H9 (cell line): ENCODE measurements around the gene DUSP15. TPM values are rescaled to one million over a fixed set of nuclear protein-coding genes. Genes with fewer than 3 reads are reported as not detected.

ENCODE experiments used
- DNase-seq: peaks from one replicate; pipeline ENCODE4 v3.0.0-alpha.2; 2017
- H2AFZ ChIP-seq: one replicate; pipeline ENCODE4 v1.6.1; 2013; ENCODE audit warnings: mild to moderate bottlenecking, low read length, control low read depth, moderate library complexity
- H2AK5ac ChIP-seq: 2 replicates; pipeline ENCODE4 v1.6.1; 2013; ENCODE audit warnings: low read length, control low read depth, mixed read lengths; ENCODE audit not compliant: insufficient read length
- H2BK120ac ChIP-seq: one replicate; pipeline ENCODE4 v1.6.1; 2013; ENCODE audit warnings: low read depth, mild to moderate bottlenecking, low read length, control low read depth, inconsistent platforms; ENCODE audit not compliant: poor library complexity, severe bottlenecking
- H2BK12ac ChIP-seq: 2 replicates; pipeline ENCODE4 v1.6.1; 2013; ENCODE audit warnings: low read length, control low read depth, mixed read lengths, low read depth; ENCODE audit not compliant: insufficient read length
- H2BK15ac ChIP-seq: 2 replicates; pipeline ENCODE4 v1.6.1; 2013; ENCODE audit warnings: low read depth, low read length, control low read depth
- H2BK20ac ChIP-seq: one replicate; pipeline ENCODE4 v1.6.1; 2013; ENCODE audit warnings: low read depth, mild to moderate bottlenecking, low read length, control low read depth, inconsistent platforms; ENCODE audit not compliant: poor library complexity, severe bottlenecking
- H2BK5ac ChIP-seq: 2 replicates; pipeline ENCODE4 v1.6.1; 2013; ENCODE audit warnings: low read length, control low read depth, mixed read lengths; ENCODE audit not compliant: insufficient read length
- H3K14ac ChIP-seq: 2 replicates; pipeline ENCODE4 v1.6.1; 2013; ENCODE audit warnings: low read length, control low read depth; ENCODE audit not compliant: insufficient read depth
- H3K18ac ChIP-seq: 2 replicates; pipeline ENCODE4 v1.6.1; 2013; ENCODE audit warnings: low read depth, mild to moderate bottlenecking, mixed read lengths, low read length, control low read depth; ENCODE audit not compliant: insufficient read length
- H3K23ac ChIP-seq: 2 replicates; pipeline ENCODE4 v1.6.1; 2013; ENCODE audit warnings: low read length, control low read depth, mixed read lengths, low read depth; ENCODE audit not compliant: insufficient read length
- H3K23me2 ChIP-seq: 2 replicates; pipeline ENCODE4 v1.6.1; 2013; ENCODE audit warnings: low read depth, mild to moderate bottlenecking, mixed read lengths, low read length, control low read depth; ENCODE audit not compliant: insufficient read length, poor library complexity, severe bottlenecking
- H3K27ac ChIP-seq: 2 replicates; pipeline ENCODE4 v1.5.1; 2013; ENCODE audit warnings: low read length, control low read depth, mixed read lengths, low read depth; ENCODE audit not compliant: insufficient read length
- H3K27me3 ChIP-seq: 2 replicates; pipeline ENCODE4 v1.6.1; 2013; ENCODE audit warnings: low read length, control low read depth, inconsistent platforms; ENCODE audit not compliant: insufficient read depth
- H3K4ac ChIP-seq: 2 replicates; pipeline ENCODE4 v1.6.1; 2013; ENCODE audit warnings: low read depth, mild to moderate bottlenecking, control low read depth, inconsistent platforms, low read length, moderate library complexity
- H3K4me1 ChIP-seq: 2 replicates; pipeline ENCODE4 v1.6.1; 2013; ENCODE audit warnings: low read length, control low read depth, inconsistent platforms; ENCODE audit not compliant: insufficient read depth
- H3K4me2 ChIP-seq: 2 replicates; pipeline ENCODE4 v1.6.1; 2013; ENCODE audit warnings: low read length, control low read depth, mixed read lengths; ENCODE audit not compliant: insufficient read length, insufficient read depth
- H3K56ac ChIP-seq: 2 replicates; pipeline ENCODE4 v1.6.1; 2013; ENCODE audit warnings: low read depth, mild to moderate bottlenecking, mixed read lengths, low read length, control low read depth; ENCODE audit not compliant: insufficient read length
- H3K79me1 ChIP-seq: 2 replicates; pipeline ENCODE4 v1.6.1; 2013; ENCODE audit warnings: low read depth, mild to moderate bottlenecking, moderate library complexity, low read length, control low read depth, inconsistent platforms; ENCODE audit not compliant: insufficient read depth, poor library complexity, severe bottlenecking
- H3K79me2 ChIP-seq: 2 replicates; pipeline ENCODE4 v1.6.1; 2013; ENCODE audit warnings: low read length, control low read depth, inconsistent platforms; ENCODE audit not compliant: insufficient read depth
- H3K9ac ChIP-seq: 2 replicates; pipeline ENCODE4 v1.6.1; 2013; ENCODE audit warnings: low read length, control low read depth, mixed read lengths; ENCODE audit not compliant: insufficient read length; ENCODE audit errors: extremely low read depth
- H3K9me3 ChIP-seq: one replicate; pipeline ENCODE4 v1.6.1; 2013; ENCODE audit warnings: low read depth, low read length, inconsistent platforms; ENCODE audit not compliant: control insufficient read depth
- H3T11ph ChIP-seq: one replicate; pipeline ENCODE4 v1.6.1; 2013; ENCODE audit warnings: mild to moderate bottlenecking, low read length, control low read depth, inconsistent platforms
- H4K20me1 ChIP-seq: one replicate; pipeline ENCODE4 v1.6.1; 2013; ENCODE audit not compliant: control insufficient read depth, insufficient read length, insufficient read depth
- H4K5ac ChIP-seq: 2 replicates; pipeline ENCODE4 v1.6.1; 2013; ENCODE audit warnings: low read depth, mild to moderate bottlenecking, mixed read lengths, low read length, control low read depth; ENCODE audit not compliant: insufficient read length
- H4K8ac ChIP-seq: replicated peaks from 2 replicates; pipeline ENCODE4 v1.6.1; 2013; ENCODE audit warnings: low read length, control low read depth, mixed read lengths, low read depth; ENCODE audit not compliant: insufficient read length
- H4K91ac ChIP-seq: 2 replicates; pipeline ENCODE4 v1.6.1; 2013; ENCODE audit warnings: low read depth, mild to moderate bottlenecking, moderate library complexity, mixed read lengths, low read length, control low read depth; ENCODE audit not compliant: insufficient read length
- H3K27ac Mint-ChIP-seq, 3 experiments: 2 replicates in 2 of 3; 3 replicates in 1 of 3; pipeline ENCODE4 v1.8.0; 2020 to 2021; ENCODE audit warnings: mixed read lengths in 3 of 3, mild to moderate bottlenecking in 1 of 3, moderate library complexity in 1 of 3
- H3K27me3 Mint-ChIP-seq: 2 replicates; pipeline ENCODE4 v1.8.0; 2021; ENCODE audit warnings: low read depth, mild to moderate bottlenecking, moderate library complexity, mixed read lengths
- H3K36me3 Mint-ChIP-seq, 3 experiments: 2 replicates in 2 of 3; 3 replicates in 1 of 3; pipeline ENCODE4 v1.8.0; 2020 to 2021; ENCODE audit warnings: low read depth in 3 of 3, mixed read lengths in 3 of 3; ENCODE audit not compliant: insufficient read depth in 1 of 3
- H3K4me1 Mint-ChIP-seq, 2 experiments: 2 replicates each; pipeline ENCODE4 v1.8.0; 2020; ENCODE audit warnings: mixed read lengths in 2 of 2
- H3K4me3 Mint-ChIP-seq, 2 experiments: 2 replicates in 1 of 2; 3 replicates in 1 of 2; pipeline ENCODE4 v1.8.0; 2020 to 2021; ENCODE audit warnings: mild to moderate bottlenecking in 2 of 2, mixed read lengths in 2 of 2, moderate library complexity in 1 of 2
- H3K9me3 Mint-ChIP-seq, 2 experiments: 2 replicates in 1 of 2; 3 replicates in 1 of 2; pipeline ENCODE4 v1.8.0; 2020; ENCODE audit warnings: mild to moderate bottlenecking in 2 of 2, mixed read lengths in 2 of 2, moderate library complexity in 1 of 2
- CTCF ChIP-seq: fragments of 200-600 bp; sonication (generic); conservative IDR thresholded peaks from 3 replicates; pipeline ENCODE4 v1.8.0; 2021; ENCODE audit warnings: antibody characterized with exemption, mild to moderate bottlenecking
- WGBS: extraction: QIAGEN DNeasy Blood & Tissue Kit; methylation state at CpG from one replicate; pipeline ENCODE4 v1.1.7; 2013; ENCODE audit warnings: missing lambda C conversion rate, low lambda C conversion rate, mixed read lengths; ENCODE audit not compliant: insufficient read length; ENCODE audit errors: extremely low coverage; 5-methylcytosine and 5-hydroxymethylcytosine counted together
- total RNA-seq: library from RNA; stranded (reverse); gene quantifications from 2 replicates; pipeline ENCODE4 v1.2.1, GENCODE V29; 2021

The DUSP15 gene
- total RNA-seq, 1 experiment from 2014 or later, result 5.6 TPM

- WGBS, result no CpG with 5 or more reads among the region's 14 CpGs
- H3K27ac Mint-ChIP-seq, result no peak overlapping the region
- no peak for TF ChIP-seq CTCF
Measured at GRCh38 chr20:31824554-31825313, 45.6 kb downstream of the DUSP15 start.

More at GRCh38 chr20:31824554-31825313, 45.6 kb downstream of the DUSP15 start:
- Histone ChIP-seq H3K4me2 (no peak overlapping the region), H2AFZ (no peak overlapping the region), H4K20me1 (no peaks in the 10 kb centered on the region), H3K9me3 (no peaks in the 10 kb centered on the region), H3K18ac (no peak overlapping the region), H3K79me2 (no peaks in the 10 kb centered on the region), H3K9ac (no peak overlapping the region), H3K27me3 (no peaks in the 10 kb centered on the region), H3K14ac (no peak overlapping the region), H4K8ac (no peak overlapping the region), H3K4ac (no peak overlapping the region), H3K23me2 (no peaks in the 10 kb centered on the region), H2BK120ac (no peak overlapping the region), H2AK5ac (no peak overlapping the region), H2BK5ac (no peak overlapping the region), H2BK20ac (no peak overlapping the region), H3K4me1 (no peaks in the 10 kb centered on the region), H4K91ac (no peak overlapping the region), H3K79me1 (no peaks in the 10 kb centered on the region), H4K5ac (no peak overlapping the region), H3T11ph (no peak overlapping the region), H2BK12ac (no peak overlapping the region), H3K23ac (no peak overlapping the region), H3K27ac (no peak overlapping the region), H3K56ac (no peak overlapping the region), H2BK15ac (no peak overlapping the region)
- no peak for DNase-seq
- Mint-ChIP-seq H3K9me3 (no peaks in the 10 kb centered on the region), H3K36me3 (no peaks in the 10 kb centered on the region), H3K27me3 (peaks cover 5% of the 10 kb centered on the region), H3K4me3 (no peak overlapping the region), H3K4me1 (peaks cover 13 to 15% of the 10 kb centered on the region in 2 experiments)
